Measurements from ENCODE around the gene LIN7C.
A peak's percentile ranks its signal among the peaks of the same experiment; 100 is the strongest.

LIN7C gene

DNA sequence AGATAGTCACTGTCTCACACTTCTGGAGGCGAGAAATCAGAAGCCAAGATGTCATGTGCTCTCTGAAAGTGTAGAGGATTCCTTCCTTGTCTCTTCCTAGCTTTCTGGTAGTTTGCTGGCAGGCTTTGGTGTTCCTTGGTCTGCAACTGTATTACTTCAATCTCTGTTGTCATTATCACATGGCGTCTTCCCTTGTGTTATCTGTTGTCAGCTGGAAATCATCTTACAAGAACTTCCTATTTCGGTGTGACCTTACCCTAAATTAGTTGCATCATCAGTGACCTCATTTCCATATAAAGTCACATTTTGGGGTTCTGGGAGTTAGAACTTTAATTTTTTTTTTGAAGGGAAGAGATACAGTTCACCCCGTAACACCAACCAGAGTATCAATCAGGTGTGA, 3.3 kb upstream of the LIN7C start:
- DNase-seq (ENCODE audit: low spot score), result no peak

DNA sequence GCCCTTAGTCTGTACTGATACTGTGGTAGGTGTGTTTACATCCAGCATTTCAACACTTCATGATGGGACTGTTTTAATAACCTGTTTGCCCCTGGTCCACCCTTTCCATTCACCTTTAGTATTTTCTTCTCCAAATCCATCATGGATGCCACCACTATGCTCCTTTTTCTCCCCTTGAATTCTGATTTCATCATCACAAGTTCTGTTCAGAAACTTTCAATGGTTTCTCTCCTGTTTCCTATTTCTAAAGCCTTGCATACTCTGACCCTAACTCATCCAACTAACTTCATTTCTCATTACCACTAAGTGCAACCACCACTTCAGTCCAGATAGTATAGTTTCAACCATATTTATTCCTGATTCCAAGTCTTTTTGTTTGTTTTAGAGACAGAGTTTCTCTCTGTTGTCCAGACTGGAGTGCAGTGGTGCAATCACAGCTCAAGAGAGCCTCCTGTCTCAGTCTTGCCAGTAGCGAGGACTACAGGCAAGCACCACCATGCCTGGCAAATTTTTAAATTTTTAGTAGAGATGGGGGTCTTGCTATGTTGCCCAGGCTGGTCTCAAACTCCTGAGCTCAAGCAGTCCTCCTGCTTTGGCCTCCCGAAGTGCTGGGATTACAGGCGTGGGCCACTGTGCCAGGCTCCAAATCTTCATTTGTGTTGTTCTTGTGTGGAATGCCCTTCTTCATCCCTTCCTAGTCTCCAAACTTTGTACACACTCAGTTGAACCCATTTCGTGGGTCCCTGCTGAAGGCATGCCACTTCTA, 1.2 kb upstream of the LIN7C start:
- no peak for DNase-seq (ENCODE audit: low spot score)

DNA sequence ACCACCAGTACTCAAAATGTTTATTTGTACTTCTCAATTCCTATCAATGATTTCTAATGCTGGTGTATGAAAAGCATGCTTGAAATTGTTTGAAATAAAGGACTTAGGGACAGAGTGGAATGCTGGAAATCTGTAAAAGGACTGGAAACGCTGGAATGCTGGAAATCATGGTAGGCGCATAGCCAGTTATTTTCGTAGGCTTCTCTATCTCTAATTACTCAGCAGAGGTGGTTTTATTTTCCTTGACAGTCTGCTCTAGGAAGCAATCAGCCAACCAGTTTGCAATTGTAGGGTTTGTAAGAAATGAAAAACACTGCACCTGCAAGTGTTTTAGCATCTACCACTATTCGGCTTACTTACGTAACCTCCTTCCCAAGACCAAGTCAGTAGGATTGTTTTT, 788 bp downstream of the LIN7C start:
- DNase-seq (ENCODE audit: low spot score), result no peak

DNA sequence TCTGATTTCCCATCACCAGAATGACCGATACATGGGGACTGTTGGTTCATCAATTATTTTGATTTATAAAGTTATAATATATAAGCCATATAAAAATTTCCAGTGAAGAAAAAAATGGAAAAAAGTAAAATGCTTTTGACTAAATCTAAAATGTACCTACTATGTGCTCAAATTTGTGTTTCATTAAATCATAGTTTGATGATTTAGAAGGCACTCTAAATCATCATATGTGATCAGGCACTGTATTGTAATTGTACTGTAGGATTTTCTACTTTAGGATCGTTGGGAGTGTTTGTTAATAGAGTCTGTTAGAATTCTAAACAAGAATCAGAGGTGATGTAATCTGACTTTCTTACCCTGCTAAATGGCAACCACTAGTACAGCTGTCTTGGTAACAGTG, 2.4 kb downstream of the LIN7C start:
- DNase-seq (ENCODE audit: low spot score), result no peak

DNA sequence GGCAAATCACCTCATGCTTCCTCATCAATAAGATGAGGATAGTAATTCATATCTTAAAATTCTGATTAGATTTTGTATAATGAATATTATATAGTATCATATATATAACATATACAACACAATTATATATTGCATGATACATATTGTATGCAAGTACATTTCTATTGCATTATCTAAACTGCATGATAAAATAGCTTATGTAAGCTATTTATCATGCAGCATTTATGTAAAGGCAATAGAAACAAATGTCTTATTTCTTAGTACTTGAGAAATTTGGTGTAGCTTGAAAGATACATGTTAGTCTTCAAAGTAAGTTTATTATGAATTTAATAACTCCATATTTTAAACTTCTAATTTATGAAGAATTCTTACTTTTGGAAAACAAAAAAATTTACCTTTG, 5.5 kb downstream of the LIN7C start:
- DNase-seq (ENCODE audit: low spot score), result no peak

DNA sequence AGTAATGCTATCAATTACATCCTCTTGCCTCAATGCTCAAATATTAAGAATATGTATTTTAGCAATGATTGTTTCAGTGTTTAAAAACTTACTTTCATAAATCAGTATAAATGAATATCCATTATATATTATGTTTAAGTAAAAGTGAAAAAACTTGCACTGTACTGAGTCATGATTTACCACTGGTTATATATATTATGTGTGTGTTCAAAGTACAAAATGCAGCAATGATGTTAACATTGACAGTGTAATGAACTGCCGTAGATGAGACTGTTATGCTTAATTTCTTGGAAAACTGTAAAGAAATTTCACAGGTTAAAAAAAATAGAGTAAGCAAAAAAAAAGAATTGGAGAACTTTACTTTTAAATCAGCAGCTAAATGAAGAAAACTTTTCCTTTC, 8.7 kb downstream of the LIN7C start:
- DNase-seq (ENCODE audit: low spot score), result no peak

DNA sequence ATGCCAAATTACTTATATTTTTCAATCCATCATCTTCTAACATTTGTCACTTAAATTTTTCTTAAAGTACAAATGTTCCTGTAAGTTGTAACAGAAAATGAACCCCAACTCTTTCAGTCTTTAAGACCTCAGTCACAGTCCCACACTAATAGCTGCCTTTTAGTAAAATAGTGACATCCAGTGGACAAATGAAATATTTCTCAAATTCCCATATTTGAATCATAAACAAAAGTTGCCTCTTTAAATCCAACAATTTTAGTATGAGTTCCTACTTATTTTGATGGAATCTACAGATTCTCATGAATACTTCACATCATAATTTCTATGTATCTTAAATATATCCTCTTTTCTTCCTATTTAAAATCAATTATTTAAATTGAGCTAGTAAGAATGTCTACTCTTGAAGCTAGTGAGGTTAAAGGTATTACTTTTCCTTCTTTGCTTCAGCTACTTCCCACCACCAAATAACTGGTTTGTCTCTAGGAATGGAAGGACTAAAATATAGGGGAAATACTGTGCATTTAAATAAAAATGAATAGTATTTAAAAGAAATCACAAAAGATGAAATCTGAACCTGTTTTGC, 9.2 kb downstream of the LIN7C start:
- DNase-seq (ENCODE audit: low spot score), result no peak

DNA sequence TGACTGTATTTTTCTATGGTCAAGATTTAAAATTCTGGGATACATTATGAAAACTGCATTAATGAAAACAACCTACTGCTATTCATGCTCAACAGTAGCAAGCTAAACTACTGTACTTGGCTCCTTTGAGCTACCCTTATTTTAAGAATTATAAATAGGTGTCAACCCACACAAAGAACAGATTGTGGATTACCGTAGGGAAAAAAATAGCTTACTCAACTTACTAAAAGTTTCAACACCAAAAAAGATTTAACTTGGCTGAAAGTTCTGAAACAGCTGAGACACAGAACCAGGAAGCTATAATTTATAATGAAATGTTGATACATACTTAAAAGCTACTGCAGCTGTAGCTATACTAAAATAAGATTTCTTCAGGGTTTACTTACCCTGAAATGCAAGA, 10.1 kb downstream of the LIN7C start:
- DNase-seq (ENCODE audit: low spot score), result no peak

DNA sequence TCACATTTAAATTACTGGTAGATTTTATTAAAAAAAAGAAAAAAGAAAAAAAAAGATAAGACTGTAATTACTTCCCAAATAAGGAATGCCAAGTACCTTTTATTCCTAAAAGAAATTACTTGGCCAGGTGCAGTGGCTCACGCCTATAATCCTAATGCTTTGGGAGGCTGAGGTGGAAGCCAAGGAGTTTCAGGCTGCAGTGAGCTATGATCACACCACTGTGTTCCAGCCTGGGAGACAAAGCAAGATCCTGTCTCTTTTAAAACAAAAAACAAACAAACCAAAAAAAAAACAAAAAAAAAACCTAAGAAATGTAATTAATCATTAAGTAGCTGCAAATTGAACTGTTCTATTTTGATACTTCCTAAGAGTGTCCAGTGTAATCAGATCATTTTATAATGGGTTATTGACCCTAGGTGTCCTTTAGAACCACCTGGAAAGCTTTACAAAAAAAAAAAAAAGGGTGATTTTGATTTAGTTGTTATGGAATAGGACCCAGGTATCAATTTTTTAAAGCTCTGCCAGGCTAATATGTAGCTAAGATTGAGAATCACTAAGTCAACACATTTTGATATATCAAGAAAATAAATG, 10.8 kb downstream of the LIN7C start:
- no peak for DNase-seq (ENCODE audit: low spot score)

DNA sequence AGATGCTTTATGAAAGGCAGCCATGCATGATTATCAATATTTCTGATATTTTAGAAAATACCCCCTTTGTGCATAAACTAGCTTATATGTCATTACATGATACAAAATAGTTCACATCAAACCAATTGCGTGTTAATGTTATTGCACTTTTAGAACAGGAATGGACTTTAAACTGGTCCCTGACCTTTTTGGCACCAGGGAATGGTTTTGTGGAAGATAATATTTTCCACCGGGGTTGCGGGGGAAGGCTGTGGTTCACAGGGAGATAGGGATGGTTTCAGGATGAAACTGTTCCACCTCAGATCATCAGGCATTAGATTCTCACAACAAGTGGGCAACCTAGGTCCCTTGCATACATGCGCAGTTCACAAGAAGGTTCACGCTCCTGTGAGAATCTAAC, 17.5 kb downstream of the LIN7C start:
- DNase-seq (ENCODE audit: low spot score), result no peak

DNA sequence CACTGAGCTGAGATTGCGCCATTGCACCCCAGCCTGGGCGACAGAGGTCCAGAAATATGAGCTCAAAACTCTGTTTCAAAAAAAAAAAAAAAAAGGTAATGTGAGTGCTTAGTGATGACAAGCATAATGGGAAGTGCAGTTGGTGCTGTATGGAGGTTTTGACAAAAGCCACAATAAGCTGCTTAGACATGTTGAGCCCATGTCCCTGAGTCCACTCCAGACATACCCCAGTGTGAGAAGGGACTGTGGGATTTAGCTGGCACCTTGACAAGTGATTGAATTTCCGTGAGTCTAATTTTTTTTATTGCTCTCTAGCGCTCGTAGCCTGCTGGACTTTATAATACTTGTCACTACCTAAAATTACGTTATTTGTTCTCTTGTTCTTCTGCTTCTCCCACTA, 18.9 kb downstream of the LIN7C start:
- DNase-seq (ENCODE audit: low spot score), result no peak

DNA sequence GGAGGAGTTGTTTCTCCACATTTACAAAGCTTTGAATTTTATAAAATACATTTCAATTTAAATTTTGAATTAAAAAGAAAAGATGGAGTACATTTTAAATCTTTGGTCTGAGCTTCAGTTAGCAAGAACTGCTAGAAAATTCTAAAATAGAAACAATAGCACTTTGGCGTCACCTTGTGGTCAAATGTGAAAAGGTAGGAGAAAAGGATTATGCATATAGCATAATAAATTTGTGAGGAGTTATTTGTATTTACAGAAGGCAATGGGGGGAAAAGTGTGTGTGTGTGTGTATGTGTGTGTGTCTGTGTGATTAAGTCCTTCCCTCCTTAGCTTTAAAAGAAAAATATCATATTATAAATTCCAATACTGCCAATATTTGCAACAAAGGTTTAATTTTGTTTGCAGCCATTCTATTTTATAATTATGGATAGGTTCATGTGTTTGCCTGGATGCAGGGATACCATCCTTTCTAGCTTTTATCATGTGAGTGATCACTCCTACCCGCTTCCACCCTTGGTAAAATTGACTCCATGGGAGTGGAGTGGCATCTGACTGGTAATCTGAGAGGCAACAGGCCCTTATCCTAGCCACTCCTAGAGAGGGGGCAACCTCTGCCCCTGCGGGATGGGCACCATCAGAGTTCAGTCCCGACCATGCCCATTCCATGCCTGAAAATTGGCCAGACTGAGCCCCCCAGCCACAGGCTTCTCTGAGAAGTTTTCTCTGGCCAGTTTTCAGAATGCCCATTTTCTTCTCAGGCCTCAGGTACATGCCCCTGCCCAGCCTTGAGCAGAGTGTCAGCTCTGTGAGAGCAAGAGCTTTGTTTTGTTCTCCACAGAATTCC, 20.4 kb downstream of the LIN7C start:
- DNase-seq (ENCODE audit: low spot score), result peak; percentile 67

DNA sequence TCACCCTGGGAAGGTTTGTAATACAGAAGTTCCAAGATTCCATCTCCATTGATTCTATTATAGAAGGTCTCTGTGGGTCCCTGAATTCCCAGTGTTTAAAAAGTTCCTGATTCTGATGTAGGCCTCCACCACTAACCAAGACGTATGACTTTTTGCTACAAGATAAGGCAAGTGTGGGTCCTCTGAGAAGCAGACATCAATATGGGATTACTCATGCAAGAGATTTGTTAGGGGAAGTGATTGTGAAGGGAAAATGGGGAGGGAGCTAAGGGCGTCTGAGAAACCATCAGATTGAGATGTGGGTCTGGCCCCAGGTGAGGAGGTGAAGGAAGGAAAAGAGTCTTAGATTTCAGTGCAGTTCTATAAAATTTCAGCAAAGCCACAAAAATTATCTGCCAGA, 23.8 kb downstream of the LIN7C start:
- DNase-seq (ENCODE audit: low spot score), result no peak

DNA sequence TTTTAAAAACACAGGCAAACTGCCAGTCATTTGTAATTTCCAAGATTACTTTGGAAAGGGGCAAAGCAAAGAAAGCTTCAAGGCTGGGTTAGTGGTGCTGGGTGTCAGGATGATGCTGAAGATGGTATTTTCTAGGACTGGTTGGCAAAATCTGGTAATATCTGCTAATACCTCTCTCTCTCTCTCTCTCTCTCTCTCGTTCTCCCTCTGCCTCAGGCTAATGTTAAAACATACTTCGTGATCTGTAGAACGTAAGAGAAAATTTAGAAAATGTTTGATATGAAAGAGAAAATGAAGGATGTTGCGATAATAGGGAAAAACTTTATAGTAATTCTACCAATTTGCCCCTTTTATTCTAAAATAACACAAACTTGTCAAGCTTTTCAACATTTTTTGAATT, 24.6 kb downstream of the LIN7C start:
- DNase-seq (ENCODE audit: low spot score), result no peak

DNA sequence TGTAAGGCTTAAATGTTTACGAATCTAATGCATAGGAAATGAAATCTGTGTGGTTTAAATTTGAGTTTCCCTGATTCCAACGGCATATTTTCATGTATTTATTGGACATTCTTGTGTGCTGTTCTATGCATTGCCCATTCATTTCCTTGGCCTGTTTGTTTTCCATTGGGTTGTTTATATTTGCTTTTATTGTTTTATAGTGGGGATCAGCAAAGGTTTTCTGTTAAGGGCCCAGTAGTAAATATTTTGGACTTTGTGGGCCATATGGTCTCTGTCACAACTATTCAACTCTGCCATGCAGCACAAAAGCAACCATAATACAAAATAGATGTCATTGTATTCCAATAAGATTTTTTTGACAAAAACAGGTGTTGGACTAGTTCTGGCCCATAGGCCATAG, 28.7 kb downstream of the LIN7C start:
- no peak for DNase-seq (ENCODE audit: low spot score)

DNA sequence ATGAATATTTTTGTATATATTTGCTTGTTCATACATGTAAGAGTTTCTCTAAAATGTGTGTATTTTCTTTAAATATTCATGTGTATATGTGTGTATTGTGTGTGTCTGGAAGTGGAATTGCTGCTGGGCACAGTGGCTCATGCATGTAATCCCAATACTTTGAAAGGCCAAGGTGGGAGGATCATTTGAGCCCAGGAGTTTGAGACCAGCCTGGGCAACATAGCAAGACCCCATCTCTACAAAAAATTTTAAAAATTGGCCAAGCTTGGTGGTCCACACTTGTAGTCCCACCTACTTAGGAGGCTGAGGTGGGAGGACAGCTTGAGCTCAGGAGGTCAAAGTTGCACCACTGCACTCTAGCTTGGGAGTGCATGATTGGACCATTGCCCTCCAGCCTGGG, 29.3 kb downstream of the LIN7C start:
- no peak for DNase-seq (ENCODE audit: low spot score)

DNA sequence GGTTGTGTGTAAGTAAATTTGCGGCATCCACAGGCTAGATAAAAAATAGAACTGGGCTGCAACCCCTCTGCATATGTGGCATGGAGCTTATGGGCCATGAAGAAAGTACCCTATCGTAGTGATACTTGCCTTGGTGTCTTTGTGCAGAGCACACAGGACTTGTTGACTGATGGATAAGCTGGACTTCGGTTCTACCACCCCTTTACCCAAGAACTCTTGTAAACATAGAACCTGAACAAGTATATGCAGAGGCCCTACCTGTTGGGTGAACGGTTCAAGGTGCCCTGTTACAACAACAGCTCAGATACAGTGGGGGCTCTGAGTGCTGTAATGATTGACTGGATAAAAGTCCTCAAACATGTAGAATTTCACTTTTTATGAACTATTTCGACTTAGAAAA, 30.9 kb downstream of the LIN7C start:
- no peak for DNase-seq (ENCODE audit: low spot score)

DNA sequence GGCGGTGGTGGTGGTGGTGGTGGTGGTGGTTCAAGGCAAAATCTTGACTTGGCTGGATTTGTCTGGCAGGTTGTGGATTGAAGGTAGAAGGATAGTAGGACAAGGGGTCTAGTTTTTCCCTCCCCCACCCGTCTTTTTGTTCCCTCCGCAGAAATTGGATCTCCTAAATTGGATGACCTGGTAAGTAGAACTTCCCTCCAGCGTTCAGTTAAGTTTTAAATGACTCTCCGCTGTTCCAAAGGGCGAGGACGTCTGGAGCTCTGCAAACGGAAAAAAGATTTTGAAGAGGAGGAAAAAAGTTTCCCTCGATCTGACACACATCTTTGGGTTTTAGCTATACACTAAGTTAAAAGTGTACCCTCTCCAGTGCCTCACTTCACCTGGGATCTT, 33.6 kb downstream of the LIN7C start:
- DNase-seq (ENCODE audit: low spot score), result no peak

DNA sequence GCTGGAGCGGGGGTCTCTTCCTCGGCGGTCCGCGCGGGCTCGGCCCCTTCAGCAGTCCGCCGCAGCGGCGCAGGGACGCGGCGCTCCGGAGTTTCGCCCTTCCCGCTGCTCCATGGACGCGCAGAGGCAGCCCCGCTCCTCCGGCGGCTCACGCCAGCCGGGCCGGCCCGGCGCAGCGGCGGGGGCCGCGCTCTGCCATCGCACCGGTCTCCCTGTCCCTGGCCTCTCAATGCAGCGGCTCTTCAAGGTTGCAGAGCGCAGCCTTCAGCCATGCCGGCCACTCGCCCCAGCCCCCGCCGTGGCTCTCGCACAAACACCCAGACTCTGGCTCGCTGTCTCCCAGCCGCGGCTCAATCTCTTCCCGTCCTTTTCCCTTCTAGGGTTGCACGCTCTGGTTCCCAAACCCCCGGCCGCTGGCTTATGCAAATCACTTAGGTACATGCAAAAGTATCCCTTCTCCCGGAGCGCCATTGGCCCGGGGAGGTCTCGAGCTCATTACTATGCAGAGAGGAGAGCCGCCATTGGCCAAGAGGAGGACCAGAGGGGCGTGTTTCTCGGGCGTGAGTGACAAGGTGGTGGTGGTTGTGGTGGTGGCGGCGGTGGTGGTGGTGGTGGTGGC, 34.1 kb downstream of the LIN7C start, which contains the start of gene LGR4:
TSS of gene LGR4 (minus strand) at position 393 of the 619 bp plus-strand sequence. CDS start 488 bp downstream, outside the sequence.
- DNase-seq (ENCODE audit: low spot score), result peak; percentile 95

DNA sequence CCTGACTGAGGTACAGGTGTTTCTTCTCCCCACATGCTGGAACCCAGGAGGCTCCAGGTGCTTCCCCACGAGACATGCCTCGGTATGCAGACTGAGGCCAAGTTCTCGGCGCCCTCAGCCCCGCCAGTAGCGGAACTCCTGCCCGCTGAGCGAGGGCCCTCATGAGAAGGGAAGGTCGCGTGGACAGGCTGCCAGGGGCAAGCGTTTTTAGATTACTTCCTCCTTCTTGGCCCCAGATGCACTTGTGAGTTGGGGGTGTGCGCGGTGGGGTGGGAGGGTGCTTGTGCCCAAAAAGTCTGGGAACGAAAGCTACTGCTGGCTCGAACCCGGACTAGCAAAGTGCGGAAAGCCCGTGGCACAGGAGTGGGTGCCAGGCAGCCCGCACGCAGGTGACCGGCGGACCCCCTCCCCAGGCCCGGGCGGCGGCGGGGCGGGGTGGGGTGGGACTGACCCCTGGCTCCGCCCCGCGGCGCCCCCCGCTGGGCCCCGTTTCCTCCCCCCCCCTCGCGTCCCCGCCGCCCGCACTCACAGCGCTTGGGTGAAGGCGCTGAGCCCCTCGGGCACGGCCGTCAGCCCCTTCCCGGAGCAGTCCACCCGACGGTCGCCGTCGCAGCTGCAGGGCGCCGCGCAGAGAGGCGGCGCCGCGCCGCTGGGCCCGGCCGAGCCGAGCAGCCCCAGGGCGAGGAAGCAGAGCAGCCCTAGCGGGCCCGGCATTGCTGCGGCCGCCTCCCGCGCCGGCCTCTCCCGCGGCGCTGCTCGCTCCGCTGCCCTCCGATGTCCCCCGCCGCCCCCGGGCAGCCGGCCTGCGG, 34.8 kb downstream of the LIN7C start:
- peak; percentile 43 for DNase-seq (ENCODE audit: low spot score)

DNA sequence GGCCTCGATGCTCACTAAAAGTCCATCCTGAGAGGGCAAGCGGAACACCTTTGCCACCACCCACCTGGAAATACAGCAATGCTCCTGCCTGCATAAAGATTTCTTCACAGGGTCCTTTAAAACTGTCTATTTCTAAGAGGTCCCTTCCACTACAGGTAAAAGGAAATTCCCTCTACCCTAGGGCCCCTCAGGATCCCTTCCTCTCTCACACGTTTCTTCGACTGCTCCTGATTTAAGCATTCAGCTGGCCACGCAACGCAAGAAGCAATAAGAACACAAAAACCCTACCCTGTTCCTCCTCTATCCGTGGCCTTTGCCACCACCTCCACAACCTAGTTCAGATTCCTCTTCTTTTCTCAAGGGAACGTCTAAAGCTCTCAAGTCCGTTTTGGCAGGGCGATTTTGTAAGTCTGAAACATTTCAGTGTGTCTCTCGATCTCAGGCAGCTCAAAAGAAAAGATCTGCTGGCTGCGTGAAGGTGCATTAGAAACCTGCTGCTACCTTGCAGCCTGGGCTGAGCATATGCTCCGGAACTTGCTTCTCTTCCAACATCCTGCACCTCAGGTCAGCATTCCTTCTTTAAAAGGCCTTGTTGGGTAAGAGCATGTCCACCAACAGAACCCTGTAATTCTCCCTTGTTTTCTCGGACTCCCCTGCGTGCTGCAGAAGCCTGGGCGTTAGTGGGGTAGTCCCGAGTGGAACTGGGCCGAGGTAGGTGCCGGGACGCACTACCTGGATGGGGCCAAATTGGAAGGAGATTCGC, 35.6 kb downstream of the LIN7C start:
- no peak for DNase-seq (ENCODE audit: low spot score)

Measured in LoVo (cell line).